Measurements from ENCODE around the gene PRKCA.
"Not testable (repeated sequence)": the region's sequence is repeated elsewhere in the genome, so short reads cannot be mapped to it uniquely, and the experiment has no call there.

PRKCA gene

DNA sequence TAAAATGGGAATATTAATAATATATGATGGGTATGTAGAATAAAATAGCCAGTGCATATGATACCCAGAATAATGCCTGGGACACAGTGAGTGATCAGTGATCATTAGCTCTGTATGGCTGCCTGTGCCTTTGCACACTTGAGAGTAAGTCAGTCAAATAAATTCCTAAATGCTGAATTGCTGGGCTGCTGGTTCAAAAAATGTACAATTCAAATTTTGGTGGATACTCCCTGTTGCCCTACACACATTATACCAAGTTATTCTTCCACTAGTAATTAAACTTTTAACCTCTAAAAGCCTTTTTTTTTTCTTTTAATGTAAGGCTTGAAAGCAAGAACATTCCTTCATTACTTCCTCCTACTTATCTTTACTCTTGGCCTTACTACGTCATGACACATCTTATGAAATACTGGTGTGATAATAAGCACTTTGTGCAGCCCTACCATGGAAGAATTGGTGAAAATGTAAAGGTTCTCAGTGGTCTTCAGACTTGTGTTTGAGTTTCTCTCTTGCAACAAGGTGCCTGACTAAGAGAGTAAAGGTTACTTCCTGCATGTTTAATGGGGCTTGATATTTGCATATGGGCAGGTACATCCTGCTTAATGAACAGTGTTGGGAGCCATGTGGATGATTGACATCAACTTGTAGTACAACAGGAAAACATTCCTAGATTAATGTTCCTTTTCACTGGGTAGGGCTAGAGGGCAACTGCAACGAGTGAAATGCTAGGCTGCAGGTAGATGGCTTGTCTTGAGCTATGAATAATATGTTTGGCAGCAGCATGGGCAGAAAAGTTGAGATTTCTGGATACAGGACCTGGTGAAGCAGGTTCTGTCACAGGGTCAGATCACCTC is 84.3 kb downstream of the PRKCA start:
- DNase-seq (ENCODE audit: low read depth), result no peak

DNA sequence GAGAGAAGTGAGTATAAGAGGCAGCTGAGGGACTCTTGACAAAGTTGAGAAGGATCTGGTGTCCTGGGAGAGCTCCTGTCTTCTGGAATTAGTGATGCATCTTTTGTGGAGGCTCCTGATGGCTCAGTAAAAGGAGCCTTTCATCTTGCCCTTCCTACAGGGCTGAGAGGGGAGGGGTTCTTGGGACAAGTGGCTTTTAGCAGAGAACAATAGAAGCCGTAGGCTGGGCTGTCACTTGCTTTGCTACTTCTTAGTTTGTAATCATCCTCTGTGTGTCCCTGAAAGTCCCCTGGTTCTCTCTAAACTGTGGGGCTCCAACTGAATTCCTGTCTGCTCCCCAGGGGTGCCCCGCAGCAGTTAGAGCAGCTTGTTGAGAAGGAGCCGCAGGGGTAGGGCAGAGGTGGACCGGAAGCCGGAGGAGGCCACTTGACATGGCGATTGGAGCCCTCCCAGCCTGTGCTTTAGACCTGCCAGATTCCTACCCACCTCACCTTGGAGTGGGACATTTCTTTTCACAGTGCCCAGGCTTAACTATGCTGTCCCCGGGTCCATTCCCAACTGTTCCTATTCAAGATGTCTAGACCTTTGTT is 85.1 kb downstream of the PRKCA start:
- DNase-seq (ENCODE audit: low read depth), result no peak

DNA sequence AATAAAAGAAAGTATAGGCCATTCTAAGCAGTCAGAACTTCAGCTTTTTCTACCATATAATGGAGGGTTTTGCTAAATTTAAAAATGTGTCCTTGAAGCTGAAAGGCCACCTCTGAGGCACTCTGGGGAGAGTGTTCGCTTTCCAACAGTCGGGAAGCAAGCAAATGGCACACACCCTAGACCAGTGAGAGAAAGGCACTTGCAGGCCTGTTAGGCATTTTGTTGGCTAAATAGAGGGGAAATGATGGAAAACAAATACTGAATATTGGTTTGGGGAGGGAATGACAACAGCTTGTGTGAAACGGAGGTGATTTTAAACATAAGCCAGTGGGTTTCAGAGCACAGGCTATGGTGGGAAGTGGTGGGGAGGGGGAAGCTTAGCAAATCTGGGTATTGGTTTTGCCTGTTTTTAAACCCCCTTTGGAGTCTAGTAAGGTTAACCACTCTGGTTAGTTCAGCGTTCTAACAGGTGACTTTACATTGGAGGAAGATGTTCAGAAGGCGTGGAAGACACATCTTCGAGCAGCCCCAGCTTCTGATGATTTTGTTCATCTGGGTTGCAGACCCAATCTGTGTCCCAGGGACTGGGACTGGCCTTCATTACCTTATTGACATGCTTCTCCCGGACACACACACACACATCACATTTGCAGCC is 90.5 kb downstream of the PRKCA start:
- DNase-seq (ENCODE audit: low read depth), result no peak

DNA sequence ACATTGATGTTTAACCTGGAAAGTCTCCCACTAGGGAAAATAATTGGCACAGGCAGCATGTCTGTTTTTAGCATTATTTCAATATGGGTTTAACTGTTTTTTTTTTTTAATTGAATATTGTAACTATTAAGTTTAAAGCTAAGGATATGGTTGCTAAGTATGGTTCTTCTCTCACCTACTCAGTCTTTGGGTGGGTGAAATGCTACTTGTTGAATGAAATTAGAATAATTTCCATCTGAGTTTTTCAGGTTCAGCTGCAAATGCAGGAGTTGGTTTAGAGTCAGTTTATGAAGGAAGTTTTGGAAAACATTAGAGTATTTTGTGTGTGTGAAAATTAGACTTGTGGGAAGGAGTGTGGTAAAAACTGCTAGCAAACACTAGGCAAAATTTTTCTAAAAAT is 93.5 kb downstream of the PRKCA start:
- no peak for DNase-seq (ENCODE audit: low read depth)

DNA sequence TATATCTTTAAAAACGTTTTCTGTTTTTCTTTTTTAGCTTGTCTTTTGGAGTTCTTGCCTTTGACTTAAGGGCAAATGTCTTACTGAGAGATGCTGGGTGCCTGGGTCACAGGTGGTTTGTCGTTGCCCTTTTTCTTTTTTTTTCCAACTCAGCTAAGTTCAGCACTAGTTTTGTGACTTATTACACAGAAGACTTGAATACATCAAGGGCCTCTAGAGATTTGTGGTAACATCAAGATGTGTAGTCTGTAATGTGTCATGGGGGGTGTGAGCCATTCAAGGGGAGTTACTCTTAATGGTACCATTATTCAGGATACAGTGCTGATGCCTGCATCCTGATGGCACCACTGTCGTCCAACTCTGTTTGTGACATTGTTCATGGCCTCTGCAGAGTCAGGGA is 95.1 kb downstream of the PRKCA start:
- no peak for DNase-seq (ENCODE audit: low read depth)

DNA sequence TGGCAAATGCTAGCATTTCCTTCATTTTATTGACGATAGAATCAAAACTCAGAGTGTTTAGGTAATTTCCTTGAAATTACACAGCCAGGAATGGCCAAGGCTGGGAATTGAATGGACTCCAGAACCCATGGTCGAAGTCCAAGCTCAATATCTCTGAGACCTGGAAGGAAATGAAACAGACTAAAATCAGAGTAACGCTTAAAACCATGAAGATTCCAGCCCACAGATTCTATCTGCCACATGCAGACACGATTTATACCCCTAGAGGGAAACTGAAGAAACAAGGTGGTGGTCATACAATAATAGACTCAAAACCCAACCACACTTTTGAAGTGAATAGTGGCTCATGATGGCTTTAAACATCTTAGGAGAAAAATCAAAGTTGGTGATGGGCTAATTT is 95.6 kb downstream of the PRKCA start:
- no peak for DNase-seq (ENCODE audit: low read depth)

DNA sequence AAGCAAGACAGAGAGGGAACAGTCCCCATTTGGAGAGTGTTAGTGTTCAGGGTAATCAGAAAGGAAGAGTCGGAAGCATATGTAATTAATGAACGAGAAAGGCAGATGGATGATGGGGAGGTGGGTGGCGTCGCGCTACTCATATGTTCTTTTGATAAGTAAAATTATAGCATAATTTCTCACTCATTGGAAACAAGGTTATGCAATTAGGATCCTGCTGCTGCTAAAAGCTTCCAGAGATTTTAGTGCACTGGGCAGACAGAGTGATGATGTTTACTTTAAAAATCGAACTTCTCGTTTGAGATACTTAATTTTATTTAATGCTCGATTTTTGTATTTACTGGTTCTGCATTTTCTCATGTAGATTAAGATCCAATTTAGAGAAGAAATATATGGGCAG is 96.2 kb downstream of the PRKCA start:
- no peak for DNase-seq (ENCODE audit: low read depth)

DNA sequence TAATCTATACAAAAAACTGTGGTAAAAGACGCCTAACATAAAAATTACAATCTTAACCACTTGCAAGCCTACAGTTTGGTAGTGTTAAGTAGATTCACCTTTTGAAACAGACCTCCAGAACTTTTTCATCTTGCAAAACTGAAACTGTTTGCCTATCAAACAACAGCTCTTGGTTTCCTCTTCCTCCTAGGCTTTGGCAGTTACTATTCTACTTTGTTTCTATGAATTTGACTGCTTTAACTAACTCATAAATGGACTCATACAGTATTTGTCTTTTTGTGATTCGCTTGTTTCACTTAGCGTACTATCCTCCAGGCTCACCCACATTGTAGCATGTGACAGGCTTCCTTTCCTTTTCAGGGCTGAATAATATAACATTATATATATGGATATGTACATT is 97.0 kb downstream of the PRKCA start:
- DNase-seq (ENCODE audit: low read depth), result no peak

DNA sequence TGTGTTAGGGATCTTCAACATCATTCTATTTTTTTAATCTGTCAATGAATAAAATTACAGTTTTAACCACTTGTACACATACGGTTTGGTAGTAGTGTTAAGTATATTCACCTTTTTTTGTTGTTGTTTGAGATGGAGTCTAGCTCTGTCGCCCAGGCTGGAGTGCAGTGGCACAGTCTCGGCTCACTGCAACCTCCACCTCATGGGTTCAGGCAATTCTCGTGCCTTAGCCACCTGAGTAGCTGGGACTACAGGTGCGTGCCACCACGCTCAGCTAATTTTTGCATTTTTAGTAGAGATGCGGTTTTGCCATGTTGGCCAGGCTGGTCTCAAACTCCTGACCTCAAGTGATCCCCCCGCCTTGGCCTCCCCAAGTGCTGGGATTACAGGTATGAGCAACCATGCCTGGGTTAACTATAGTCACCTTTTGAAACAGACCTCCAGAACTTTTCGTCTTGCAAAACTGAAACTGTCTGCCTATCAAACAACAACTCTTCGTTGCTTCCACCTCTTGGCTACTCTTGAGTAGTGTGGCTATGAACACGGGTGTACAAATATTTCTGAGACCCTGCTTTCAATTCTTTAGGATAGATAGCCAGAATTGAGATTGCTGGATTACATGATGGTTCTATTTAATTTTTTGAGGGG is 97.8 kb downstream of the PRKCA start:
- DNase-seq (ENCODE audit: low read depth), result not testable (repeated sequence)

DNA sequence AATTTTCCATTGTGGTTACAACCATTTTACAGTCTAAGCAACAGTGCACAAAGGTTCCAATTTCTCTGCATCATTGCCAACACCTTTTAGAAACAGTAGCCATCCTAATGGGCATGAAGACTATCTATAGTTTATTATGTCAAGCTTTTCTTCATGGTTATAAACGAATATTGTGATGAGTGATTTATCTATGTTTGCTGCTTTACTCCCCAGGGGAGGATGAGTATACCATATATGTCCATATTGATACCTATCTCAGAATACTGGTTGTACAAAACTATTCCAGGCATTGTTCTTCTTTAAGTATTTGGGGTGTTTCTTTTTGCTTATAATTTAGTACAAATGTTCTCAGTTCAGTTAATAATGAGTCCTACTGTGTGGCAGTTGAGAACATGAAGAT is 98.3 kb downstream of the PRKCA start:
- no peak for DNase-seq (ENCODE audit: low read depth)

DNA sequence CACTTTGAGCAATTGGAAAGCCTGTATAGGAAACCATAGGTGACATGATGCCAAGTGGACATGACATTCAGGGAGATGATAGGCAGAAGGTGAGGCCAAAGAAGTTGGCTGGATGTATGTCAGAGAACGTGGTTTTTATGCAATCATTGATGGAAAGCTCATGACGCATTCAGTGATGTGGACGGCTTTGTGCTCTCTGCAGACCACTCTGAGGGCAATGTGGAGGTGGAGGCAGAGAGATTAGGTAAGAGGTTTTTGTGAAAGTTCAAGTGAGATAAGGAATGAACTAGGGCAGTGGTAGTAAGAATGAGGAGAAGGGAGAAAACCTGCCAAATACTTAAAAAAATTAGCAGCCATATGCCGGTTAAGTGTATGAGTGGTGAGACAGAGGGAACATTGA is 99.0 kb downstream of the PRKCA start:
- no peak for DNase-seq (ENCODE audit: low read depth)

DNA sequence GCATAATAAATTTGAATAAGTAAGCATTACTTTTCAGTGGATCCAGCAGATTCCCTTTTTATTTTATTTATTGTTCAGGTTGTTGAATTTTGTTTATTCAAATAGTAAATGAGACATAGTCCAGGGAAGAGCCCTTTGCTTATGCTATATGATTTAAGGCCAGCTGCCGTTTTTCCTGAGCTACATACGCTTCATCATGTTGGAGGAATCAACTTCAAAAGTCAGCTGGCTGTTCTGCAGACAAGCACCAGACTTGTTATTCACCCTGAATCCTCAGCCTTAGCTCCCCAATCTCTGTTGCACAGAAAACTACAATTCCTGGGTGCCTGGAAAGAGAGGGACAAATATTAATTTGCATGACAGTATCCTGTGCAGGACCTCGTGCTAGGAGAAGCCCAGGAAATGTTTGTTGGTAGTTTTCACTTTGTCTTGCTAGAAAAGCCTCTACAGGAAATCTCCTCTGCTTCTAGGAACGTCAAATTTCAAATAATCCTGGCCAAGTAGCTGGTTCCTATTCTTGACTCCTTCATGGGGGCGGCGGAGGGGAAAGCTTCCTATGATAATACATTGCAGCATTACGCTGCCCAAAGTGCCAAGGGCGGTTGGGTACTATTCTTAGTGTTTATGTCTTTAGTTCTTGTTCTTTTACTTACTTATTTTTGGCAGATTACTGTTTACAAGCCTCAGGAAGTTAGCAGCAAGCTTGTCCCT is 101.6 kb downstream of the PRKCA start:
- no peak for DNase-seq (ENCODE audit: low read depth)

DNA sequence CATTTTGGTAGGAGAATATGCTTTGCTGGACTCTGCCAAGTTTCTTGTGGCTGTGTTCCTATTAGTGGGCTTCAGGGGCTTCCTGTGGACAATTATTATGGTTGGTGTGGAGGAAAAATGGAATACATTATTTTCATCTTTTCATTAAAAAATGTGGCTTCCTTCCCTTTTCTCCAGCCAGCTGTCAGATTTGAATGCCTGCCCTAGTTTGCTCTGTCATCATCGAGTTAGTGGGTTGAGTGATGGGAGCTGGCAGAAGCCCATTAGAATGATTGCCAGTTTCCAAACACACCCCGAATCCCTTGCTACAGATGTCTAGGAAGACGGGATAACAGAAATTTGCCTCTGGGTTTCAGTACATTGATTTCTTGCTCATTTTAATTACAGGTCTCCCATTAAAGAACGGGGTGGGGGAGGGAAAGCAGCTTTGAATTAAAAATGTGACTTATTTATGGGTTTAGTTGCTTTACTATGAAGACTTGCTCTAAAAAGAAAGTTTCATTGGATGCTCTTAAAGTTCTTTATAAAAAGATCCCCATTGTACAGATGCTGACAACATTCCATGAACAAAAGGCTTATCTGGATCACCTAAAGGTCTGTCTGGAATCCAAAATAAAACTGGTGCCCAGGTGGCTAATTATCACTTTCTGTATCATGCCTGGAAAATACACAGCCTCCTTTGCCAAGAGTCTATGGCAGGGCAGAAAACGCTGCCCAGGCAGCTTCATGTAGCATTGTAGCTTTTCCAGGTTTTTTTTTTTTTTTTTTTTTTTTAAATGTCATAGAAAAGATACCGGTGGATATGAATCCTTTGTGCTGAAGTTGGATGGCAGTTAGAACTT is 103.6 kb downstream of the PRKCA start:
- DNase-seq (ENCODE audit: low read depth), result peak; percentile 19

DNA sequence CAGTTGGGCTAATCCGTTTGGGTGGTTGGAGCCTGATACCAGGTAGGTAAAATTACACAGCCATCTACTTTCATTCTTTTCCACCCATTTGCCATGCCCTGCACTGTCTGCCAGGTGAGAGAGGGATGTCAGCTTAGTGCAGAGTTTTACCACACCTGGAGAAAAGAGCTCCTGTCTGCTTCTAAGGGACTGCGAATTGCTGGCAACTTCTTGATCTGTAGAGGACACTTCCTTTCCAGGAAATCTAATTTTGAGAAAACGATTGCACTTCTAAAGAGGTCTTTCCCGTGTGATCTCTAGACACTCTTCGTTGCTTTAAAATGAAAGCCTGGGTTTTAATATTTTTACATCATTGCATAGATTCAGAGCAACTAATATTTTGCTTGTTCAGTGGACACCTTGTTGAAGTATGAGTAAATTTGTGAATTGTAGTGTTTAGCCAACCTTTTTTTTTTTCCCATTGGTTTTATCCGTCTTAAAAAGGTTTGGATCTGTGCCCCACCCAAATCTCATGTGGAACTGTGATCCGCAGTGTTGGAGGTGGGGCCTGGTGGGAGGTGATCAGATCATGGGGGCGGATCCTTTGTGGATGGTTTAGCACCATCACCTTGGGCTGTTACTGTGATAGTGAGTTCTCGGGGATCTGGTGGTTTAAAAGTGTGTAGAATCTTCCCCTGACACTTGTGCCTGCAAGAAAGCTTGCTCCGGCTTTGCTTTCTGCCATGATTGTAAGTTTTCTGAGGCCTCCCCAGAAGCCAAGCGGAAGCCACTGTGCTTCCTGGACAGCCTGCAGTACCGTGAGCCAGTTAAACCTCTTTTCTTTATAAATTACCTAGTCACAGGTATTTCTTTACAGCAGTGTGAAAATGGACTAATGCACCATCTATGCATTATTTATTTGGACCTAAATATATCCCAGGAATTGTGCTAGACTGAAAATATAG is 104.6 kb downstream of the PRKCA start:
- DNase-seq (ENCODE audit: low read depth), result no peak

DNA sequence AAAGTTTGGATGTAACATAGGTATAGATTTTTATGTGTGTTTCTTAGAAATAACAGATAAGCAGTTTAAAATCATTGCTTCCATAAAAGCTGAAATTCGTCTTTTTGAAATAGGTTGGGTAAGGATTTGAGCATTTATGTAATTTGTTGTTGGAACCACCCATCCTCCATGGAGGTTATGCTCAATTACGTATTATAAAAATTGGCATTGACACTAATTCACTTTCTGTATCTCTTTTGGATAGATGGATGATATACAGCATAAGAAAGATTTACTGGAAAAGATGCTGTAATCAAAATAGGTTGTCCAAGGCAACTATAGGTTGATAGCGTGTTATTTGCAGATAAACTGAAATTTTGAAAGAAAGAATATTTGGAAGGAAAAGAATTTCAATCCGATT is 105.5 kb downstream of the PRKCA start:
- no peak for DNase-seq (ENCODE audit: low read depth)

DNA sequence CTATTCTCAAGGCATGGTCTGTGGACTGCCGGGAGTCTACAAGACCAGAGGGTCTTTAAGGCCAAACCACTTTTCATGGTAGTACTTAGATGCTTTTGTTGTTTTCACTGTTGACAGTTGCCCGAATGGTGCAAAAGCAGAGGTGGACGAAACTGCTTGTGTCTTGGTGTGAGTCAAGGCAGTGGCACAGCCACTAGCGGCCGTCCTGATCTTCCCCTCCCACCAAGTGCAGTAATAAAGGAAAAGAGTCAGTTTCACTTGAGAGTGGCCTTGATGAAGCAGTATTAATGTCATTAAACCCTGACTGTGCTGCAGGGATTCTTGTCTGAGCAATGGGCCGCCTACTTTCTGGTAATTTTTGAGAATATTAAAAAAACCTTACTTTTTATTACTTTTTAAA is 109.1 kb downstream of the PRKCA start:
- no peak for DNase-seq (ENCODE audit: low read depth)

DNA sequence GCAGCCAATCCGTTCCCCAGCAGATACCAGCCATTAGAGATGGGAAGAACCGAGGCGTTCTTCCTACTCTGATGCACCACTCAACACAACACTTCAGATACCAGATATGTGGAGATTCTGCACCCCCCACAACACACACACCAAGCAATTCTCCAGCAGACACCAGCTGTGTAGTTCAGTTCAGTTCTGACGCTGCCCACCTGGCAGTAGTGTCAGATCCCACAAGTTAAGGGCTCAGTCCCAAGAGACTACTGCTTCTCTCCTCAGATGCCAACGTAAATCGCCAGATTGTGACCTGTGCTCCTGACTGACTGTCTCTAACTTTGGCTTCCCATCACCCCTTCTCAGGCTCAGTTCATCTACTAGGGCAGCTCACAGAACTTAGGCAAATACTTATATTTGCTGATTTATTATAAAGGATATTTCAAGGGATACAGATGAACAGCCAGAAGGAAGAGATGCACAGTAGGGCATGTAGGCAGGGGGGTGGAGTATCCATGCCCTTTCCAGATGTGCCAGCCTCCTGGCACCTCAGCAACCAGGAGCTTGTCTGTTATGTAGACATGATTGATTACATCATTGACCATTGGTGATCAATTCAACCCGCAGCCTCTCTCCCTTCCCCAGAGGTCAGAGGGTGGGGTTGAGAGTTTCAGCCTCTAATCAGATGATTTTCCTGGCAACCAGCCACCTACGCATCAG is 110.6 kb downstream of the PRKCA start:
- no peak for DNase-seq (ENCODE audit: low read depth)

DNA sequence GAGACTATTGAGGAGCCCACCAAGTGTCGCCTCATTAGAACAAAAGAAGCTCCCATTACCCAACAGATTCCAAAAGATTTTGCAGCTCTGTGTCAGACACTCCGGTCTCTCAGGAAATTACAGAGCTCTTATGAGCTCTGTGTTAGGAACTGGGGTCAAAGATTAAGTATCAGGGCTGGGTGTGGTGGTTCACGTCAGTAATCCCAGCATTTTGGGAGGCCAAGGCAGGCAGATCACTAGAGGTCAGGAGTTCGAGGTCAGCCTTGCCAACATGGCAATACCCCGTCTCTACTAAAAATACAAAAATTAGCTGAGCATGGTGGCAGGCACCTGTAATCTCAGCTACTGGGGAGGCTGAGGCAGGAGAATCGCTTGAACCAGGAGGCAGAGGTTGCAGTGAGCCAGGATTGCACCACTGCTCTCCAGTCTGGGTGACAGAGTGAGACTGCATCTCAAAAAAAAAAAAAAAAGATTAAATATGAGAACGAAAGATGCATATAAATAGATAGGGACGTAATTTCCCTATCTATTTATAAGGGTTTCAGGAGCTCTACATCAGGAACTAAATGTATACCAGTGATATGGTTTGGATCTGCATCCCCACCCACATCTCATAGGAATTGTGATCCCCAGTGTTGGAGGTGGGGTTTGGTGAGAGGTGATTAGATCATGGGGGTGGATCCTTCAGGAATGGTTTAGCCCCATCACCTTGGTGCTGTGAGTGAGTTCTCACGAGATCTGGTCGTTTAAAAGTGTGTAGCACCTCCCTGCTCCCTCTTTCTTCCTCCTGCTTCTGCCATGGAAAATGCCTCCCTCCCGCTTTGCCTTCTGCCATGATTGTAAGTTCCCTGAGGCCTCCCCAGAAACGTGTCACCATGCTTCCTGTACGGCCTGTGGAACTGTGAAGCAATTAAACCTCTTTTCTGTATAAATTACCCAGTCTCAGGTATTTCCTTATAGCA is 111.4 kb downstream of the PRKCA start:
- DNase-seq (ENCODE audit: low read depth), result no peak

Data from GM04504 (cell line).